SK-N-DZ (cell line): ENCODE measurements around the gene TLCD1.
"Not testable (repeated sequence)": the region's sequence is repeated elsewhere in the genome, so short reads cannot be mapped to it uniquely, and the experiment has no call there.

ENCODE experiments used
- DNase-seq: peaks from one replicate; pipeline ENCODE4 v3.0.0-alpha.2; 2015; ENCODE audit warnings: low spot score

The TLCD1 gene

GRCh38 chr17:28729950-28730330 is 3.9 kb upstream of the TLCD1 start:
- no peak for DNase-seq

DNA sequence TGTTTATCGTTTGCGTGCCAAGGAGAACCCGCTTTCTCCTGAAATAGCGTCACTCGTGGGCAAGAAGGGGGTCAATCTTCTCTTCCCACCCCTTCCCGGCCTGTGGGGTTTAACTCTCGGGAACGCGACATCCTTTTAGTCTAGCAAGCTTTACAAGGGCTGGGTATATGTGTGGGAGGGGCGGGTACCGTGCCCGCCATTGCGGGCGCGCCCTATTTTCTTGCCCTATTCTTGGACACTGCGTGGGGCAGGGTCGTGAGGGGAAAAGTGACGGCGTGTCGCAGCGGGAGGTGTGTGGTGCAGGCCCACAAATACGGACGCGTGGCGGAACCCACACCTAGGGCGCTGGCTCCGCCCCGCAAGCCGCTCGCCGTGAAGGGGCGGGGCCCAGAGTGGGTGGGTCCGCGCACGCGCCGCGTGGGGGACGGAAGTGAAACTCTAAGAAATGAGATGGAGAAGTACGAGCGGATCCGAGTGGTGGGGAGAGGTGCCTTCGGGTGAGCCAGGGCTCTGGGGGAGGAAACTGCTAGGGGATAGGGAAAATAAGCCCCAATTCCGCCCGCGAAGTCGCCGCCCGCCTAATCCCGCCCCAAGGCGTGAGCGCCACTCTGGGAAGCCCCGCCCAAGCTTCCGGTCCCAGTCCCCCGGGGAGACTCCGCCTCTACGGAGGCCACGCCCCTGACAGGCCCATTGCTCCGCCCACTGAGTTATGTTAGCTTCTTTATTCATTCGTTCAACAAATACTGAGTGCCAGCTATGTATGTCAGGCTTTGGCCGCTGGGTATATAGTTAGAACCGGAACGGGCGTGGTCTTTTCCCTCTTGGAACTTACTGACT is 2.5 kb upstream of the TLCD1 start, which contains the start of gene NEK8:
TSS of gene NEK8 (plus strand) at position 425 of the 837 bp plus-strand sequence. CDS start at position 451, 26 bp downstream.
- DNase-seq = peak; percentile 94

DNA sequence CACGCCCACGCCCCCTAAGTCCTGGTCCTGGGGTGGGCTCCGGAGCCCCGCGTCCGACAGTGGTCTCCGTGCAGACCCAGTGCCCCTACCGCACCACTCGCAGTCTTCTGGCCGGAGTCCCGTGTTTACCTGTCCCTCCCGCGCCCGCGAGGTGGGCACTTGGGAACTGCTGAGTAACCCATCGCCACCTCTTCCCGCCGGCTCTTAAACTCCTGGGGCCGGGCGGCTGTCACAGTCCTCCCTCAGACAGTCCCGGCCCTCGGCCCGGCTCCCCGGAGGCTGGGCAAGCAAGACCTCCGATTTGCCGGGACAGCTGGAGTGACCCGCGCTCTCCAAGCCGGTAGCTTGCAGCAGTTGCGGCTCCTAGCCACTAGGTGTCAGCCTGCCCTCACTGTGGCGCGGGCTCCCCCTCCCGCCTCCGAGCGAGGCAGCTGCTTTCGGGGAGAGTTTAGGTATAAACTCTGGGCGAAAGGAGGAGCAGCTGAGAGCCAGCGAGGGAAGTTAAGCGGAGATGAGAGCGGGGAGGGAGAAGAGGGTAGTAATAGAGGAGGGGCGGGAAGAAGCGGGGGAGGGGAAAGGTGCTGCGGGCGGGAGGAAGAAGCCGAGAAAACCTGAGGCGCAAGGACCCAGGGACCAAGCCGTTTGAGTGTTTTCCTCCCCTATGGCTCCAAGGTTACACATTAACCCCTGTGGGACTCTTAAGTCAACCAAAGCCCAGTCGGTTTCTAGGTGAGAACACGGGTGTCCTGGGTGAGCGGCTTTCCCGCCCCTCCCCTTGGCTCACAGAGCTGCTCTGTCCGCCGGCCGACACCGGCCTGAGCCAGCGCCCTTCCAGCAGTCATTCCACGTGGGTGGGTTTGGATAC is 826 bp upstream of the TLCD1 start:
- DNase-seq = peak; percentile 98

DNA sequence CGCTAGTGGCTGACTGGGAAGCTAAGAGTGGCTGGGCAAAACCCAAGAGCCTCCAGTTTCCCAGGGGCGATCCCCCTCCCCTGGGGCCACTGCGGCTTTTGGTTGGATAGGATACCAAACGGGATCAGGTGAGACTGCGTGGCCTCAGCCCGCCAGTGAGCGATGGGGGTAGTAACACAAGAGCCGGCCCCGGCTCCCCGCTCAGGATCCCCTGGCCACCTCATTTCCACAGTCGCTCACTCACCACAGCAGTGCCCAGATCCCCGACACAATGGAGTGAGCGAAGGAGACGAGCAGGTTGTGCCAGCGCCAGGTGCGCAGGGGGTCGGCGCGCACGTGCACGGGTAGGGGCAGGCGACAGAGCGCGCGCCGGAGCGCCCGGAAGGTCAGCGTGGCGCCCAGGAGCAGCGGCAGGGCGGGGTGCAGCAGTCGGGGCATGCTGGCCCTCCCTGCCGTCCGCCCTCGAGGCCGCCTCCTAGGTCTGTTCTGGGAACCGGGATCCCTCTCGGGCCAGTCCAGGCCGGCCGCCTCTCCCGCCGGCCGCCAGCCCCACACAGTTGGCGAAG is 290 bp downstream of the TLCD1 start:
- peak; percentile 86 for DNase-seq

DNA sequence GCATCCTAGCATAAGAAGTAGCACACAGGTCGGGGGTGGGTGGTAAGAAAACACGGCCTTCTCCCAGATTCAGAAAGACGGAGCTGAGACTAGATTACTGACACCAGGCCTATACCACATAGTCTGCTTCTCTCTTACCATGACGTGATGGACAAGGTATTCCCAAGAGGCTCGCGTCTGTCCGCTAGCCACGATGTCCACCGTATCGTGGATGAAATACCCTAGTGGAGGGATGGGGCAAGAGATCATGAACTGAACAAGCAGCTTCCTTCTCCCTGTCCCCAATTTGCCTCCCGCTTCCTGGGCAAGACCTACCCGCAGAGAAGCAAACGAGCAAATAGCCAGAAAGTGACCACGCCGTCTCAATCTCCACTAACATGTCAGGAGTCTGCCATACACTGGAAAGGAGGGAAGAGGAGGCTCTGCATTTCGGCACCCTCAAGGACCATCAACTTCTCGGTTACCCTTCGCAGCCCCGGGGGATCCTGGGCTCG is 820 bp downstream of the TLCD1 start:
- peak; percentile 84 for DNase-seq

DNA sequence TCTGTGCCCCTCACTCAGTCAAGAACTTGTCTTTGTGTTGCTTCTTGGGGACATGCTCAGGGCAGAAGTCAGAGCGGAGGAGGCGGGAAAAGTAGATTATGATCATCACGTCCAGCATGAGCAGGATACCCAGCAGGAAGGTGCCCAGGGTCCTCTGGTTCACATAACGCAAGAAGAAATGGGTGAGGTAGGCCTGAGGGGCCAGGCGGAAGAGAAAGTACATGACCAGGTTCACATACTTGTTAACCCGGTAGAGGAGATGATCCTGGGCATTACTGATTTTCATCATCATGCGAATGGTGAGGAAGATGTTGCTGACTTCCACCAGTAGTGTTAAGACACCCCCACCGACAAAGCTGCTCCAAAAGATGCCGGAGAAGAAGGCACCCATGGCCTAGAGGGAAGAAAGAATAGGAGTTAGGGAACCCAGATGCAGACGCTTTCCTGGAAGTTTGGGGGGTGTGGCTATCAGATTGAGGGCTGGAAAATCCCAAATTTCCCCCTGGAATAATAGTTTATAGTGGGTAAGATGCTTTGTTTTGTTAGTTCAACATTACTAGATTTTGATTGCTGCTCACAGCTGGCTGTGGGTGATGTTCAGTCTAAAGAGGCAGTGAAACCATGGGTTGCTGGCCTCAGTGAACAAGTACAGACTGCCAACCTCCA is 1.4 kb downstream of the TLCD1 start:
- DNase-seq = peak; percentile 60

DNA sequence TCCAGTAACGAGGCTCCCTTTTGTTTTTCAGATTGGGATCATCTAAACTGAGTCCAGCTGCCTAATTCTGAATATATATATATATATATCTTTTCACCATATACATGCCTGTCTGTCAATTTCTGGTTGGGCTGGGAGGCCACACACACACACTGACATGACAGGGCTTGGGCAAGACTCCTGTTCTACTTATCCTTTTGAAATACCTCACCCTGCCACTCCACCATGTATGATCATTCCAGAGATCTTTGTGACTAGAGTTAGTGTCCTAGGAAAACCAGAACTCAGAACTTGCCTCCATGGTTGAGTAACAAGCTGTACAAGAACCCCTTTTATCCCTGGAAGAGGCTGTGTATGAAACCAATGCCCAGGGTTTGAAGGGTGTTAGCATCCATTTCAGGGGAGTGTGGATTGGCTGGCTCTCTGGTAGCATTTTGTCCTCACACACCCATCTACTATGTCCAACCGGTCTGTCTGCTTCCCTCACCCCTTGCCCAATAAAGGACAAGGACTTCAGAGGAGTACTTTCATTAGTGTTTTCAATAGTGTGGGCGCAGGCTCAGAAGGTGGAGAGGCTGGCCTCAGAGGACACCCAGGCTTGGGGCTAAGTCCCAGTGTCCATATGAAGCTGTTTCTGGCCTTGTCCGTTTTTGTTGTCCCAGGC is 2.1 kb downstream of the TLCD1 start:
- not testable (repeated sequence) for DNase-seq

DNA sequence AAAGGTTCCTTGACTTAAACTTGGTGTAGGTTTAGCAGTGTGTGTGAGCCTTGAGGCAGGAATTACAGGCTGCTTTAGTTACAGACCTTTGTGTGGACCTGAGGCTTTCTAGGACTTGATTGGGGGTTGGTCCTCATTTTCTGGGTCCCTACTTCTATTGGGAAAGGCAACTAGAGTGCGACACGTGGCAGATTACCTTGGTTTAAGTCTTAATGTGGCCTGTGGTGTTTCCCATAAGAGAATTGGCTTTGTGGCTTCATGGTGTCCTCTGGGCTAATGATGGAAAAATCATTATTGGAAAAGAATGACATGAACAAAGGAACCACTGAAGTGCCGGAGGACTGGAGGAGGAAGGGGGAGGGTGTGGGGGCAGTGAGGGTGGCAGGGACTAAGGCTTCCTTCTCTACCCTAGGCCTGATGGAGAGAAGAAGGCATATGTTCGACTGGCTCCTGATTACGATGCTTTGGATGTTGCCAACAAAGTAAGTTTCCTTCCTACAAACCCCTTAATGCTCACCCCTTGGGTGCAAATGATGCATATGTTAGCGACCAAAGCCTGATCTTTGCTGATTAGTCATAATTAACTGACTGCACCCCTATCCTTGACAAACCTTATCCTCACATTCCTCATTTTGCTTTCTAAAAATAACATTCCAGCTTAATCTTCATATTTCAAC is 2.7 kb downstream of the TLCD1 start:
- no peak for DNase-seq

DNA sequence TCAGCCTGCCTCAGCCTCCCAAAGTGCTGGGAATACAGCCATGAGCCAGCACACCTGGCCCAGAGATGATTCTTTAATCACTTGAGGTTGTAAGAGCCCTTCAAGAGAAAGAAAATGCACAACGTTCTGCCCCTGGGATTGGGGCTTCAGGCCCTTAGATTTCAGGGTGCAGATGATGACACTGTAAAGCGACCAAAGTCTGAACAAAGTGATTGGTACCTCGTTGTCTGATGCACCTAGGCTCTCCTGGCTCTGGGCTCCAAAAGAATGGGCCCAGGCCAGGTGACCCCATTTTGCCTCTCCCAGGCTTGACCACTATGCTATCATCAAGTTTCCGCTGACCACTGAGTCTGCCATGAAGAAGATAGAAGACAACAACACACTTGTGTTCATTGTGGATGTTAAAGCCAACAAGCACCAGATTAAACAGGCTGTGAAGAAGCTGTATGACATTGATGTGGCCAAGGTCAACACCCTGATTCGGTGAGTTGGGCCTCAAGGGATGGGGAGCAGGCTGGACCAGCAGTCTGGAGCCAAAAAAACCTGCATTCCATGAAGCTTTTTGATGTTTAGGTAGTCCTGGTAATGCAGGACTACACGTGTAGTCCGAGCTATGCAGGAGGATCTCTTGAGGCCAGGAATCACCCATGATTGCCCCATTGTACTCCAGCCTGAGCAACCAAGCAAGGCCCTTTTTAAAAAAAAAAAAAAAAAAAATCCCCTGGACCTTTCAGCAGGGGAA is 3.4 kb downstream of the TLCD1 start:
- DNase-seq = no peak

- DNase-seq = not testable (repeated sequence)
Measured at GRCh38 chr17:28720997-28721329, 5.1 kb downstream of the TLCD1 start.

DNA sequence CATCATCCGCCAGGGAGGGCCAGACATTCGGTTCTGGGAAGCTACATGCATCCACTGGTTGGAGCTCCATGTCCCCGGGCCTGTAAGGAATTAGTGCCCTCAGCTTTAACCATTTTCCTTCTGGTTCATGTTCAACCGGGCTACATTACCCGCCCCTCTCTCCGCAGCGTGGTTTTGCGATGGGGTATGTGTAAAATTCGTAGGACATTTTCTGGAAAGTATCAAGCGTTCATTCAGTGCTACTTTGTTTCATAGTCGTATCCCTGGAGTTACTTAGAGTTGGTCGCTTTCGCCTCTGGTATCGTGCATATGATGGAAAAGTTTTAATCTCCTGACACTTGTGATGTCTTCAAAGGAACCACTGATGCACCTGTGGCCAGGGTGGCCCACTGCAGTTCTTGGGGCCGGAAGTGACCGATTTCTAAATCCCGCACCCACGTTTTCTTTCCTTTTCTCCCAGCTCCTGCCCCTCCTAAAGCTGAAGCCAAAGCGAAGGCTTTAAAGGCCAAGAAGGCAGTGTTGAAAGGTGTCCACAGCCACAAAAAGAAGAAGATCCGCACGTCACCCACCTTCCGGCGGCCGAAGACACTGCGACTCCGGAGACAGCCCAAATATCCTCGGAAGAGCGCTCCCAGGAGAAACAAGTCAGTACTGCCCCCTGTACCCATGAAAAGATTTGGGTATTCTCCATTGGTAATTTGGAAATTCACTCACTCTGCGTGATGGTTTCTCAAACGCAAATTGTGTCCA is 5.6 kb downstream of the TLCD1 start:
- DNase-seq = no peak

GRCh38 chr17:28719021-28719433 is 7.0 kb downstream of the TLCD1 start:
- DNase-seq = no peak

- DNase-seq = peak; percentile 47
Measured at GRCh38 chr17:28718333-28719020, 7.6 kb downstream of the TLCD1 start.

- peak; percentile 82 for DNase-seq
Measured at GRCh38 chr17:28717578-28718332, 8.3 kb downstream of the TLCD1 start, which contains the start of gene RAB34. RAB34 (minus strand) TSS chr17:28717868; CDS start chr17:28717266, 602 bp downstream.

DNA sequence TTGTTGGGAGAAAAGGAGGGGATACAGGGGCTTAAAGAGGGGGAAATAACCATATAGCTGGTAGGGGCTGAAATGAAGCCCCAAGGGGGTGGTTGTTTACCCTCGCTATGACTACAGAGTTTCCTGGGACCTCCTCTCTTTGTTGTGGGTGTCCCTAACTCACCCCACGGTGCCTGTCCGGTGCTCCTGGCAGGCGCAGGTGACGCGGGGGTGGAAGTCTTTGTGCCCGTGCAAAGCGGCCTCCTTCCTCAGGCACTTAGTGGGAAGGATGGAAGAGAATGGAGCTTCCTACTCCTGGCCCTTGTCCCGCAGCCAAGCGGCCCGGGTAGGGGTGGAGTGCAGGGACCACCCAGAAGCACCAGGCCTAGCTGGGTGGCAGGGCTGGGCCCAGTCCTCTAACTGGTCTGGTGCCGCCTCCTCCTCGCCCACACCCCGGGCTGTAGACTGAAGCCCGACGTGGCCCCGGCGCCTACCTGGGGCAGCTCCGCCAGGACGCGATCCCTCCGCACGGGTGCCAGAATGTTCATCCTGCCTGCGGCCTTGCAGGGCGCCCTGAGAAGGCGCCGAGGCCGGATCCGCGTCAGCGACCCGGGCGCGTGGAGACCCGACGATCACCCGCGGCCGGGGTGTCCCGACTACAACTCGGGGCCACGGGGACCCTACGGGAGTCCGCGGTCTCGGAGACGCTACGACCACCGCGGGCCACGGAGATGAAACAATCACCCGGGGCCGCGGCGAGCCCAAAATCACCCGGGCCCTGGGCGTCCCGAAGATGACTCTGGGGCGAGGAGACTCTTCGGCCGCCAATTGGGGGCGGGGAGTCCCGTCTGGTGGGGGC is 9.1 kb downstream of the TLCD1 start:
- DNase-seq = no peak

DNA sequence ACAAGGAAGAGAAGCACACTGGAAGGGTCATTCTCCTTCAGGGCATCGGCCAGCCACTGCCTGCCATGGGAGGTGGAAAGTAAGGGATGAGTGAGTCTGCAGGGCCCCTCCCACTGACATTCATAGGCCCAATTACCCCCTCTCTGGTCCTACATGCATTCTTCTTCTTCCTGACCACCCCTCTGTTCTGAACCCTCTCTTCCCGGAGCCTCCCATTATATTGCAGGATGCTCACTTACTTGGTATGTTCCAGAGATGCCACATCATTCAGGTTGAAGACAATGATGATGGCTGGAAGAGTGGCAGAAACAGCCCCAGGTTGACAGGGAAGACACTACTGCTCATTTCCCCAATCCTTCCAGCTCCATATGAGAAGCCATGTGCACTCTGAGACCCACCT is 10.8 kb downstream of the TLCD1 start:
- no peak for DNase-seq

DNA sequence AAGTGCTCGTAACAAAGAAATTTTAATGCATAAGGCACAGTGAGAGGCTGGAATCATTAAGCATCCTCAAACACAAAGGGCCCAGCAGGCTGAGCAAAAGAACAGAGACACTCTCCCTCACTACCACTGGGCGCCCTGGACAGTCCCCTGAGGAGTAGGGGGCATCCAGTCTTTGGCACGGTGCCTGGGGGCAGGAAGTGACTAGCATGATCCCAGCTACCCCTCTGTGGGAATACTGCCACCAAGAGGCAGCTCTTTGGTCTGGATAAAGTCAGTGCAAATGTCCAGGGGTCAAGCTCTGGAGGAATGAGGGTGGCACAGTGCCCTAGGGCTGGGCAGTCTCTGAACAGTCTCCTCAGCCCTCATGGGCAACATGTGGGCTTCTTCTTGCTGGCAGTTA is 11.8 kb downstream of the TLCD1 start:
- no peak for DNase-seq
